ENCODE data around the gene ANKMY1. TPM values are rescaled to one million over a fixed set of nuclear protein-coding genes. Genes with fewer than 3 reads are reported as not detected.
"Not testable (repeated sequence)": the region's sequence is repeated elsewhere in the genome, so short reads cannot be mapped to it uniquely, and the experiment has no call there.

The ANKMY1 gene
- total RNA-seq, 1 experiment from 2014 or later: 28.3 TPM

DNA sequence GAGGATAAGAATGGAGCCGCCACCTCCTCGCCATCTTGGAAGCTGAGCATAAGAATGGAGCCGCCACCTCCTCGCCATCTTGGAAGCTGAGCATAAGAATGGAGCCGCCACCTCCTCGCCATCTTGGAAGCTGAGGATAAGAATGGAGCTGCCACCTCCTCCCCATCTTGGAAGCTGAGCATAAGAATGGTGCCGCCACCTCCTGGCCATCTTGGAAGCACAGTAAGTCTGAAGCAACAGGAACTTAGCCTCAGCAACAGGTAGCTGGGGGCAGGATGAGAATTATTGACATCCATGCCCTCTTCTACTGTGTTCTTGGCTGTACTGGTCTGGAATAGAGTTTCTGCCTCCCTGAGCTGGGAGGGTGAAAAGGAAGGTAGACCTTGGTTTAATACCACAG, 60.7 kb downstream of the ANKMY1 start:
- H3K36me3 ChIP-seq (ENCODE audit: control insufficient read depth in 1 of 2, insufficient read depth in 2 of 2, low read length in 2 of 2); H2AFZ ChIP-seq (ENCODE audit: low read depth, low read length, poor library complexity, severe bottlenecking); H3K27ac ChIP-seq (ENCODE audit: low read depth, low read length); POLR2A ChIA-PET; H3K79me2 ChIP-seq (ENCODE audit: insufficient read depth, low read length); H3K4me3 ChIP-seq (replicated peaks in 1 of 2; ENCODE audit: low read depth in 1 of 2, low read length in 2 of 2); H3K9me3 ChIP-seq (ENCODE audit: control insufficient read depth in 1 of 2, insufficient read depth in 1 of 2, low read depth in 1 of 2, low read length in 2 of 2); H3K4me2 ChIP-seq (ENCODE audit: low read length); H4K20me1 ChIP-seq (ENCODE audit: insufficient read depth); BruUV-seq (replicated peaks); H3K27me3 ChIP-seq (ENCODE audit: insufficient read depth, low read length); H3K9ac ChIP-seq (ENCODE audit: low read length); H3K4me1 ChIP-seq (ENCODE audit: control insufficient read depth in 1 of 2, insufficient read depth in 2 of 2, low read length in 2 of 2); RAD21 ChIA-PET (ENCODE audit: low non-redundant PET in 1 of 2, low total read pairs in 2 of 2, uncharacterized antibody in 2 of 2, unreplicated experiment in 2 of 2); H3K9me2 ChIP-seq (ENCODE audit: insufficient read depth): not testable (repeated sequence)
- peak; percentile 28 for DNase-seq (ENCODE audit: low read depth, low spot score)
- TF ChIP-seq CBX3 (IDR thresholded peaks at IDR 0.05; ENCODE audit: low read depth) (0 out of 2 replicates have a peak, but pooled peaks have one; percentile 32), RAD21 (IDR thresholded peaks at IDR 0.05; ENCODE audit: low read depth) (peak; percentile 64), YY1 (IDR thresholded peaks at IDR 0.05; ENCODE audit: extremely low read depth, insufficient replicate concordance, low read depth, low read length) (peak; percentile 55)
- TF ChIP-seq, protein P1, sequence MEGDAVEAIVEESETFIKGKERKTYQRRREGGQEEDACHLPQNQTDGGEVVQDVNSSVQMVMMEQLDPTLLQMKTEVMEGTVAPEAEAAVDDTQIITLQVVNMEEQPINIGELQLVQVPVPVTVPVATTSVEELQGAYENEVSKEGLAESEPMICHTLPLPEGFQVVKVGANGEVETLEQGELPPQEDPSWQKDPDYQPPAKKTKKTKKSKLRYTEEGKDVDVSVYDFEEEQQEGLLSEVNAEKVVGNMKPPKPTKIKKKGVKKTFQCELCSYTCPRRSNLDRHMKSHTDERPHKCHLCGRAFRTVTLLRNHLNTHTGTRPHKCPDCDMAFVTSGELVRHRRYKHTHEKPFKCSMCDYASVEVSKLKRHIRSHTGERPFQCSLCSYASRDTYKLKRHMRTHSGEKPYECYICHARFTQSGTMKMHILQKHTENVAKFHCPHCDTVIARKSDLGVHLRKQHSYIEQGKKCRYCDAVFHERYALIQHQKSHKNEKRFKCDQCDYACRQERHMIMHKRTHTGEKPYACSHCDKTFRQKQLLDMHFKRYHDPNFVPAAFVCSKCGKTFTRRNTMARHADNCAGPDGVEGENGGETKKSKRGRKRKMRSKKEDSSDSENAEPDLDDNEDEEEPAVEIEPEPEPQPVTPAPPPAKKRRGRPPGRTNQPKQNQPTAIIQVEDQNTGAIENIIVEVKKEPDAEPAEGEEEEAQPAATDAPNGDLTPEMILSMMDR (IDR thresholded peaks at IDR 0.05 in 2 of 3, conservative IDR thresholded peaks at IDR 0.05 in 1 of 3; ENCODE audit: borderline replicate concordance in 1 of 3, insufficient read depth in 1 of 3, low read depth in 2 of 3, low read length in 2 of 3): peak; percentile 38 to 51 (median 46); a peak in 5 of 6 replicates
- ATAC-seq: peak; percentile 82
- intact Hi-C loops (cut with micrococcal nuclease): loop anchor here (5.0 kb wide), 1 partner anchor 210 kb away; no protein-coding TSS in a partner anchor
- CTCF ChIA-PET: interaction anchor here (1.1 to 1.5 kb wide), 4 partner anchors 17 to 346 kb away, joined by 3 to 10 read pairs (median 5); no protein-coding TSS in a partner anchor

DNA sequence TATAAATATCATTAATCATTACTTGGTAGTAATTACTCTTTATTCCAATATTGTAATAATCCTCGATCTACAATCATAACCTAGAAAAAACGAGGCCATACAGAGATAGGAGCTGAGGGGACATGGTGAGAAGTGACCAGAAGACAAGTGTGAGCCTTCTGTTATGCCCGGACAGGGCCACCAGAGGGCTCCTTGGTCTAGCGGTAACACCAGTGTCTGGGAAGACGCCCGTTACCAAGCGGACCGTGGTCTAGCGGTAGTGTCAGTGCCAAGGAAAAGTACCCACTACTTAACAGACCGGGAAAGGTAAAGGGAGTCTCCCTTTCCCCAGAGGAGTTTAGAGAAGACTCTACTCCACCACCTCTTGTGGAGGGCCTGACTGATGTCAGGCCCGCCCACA, 62.8 kb downstream of the ANKMY1 start:
- intact Hi-C loops (cut with micrococcal nuclease): loop anchor here (5.0 kb wide), 1 partner anchor 212 kb away; no protein-coding TSS in a partner anchor
- H3K36me3 ChIP-seq (ENCODE audit: control insufficient read depth in 1 of 2, insufficient read depth in 2 of 2, low read length in 2 of 2); RAD21 ChIA-PET (ENCODE audit: low non-redundant PET in 1 of 2, low total read pairs in 2 of 2, uncharacterized antibody in 2 of 2, unreplicated experiment in 2 of 2); DNase-seq (ENCODE audit: low read depth, low spot score); H3K27me3 ChIP-seq (ENCODE audit: insufficient read depth, low read length); H3K27ac ChIP-seq (ENCODE audit: low read depth, low read length); H3K9me2 ChIP-seq (ENCODE audit: insufficient read depth); H3K9ac ChIP-seq (ENCODE audit: low read length); BruUV-seq (replicated peaks); H3K4me1 ChIP-seq (ENCODE audit: control insufficient read depth in 1 of 2, insufficient read depth in 2 of 2, low read length in 2 of 2); H3K4me2 ChIP-seq (ENCODE audit: low read length); H4K20me1 ChIP-seq (ENCODE audit: insufficient read depth); H3K9me3 ChIP-seq (ENCODE audit: control insufficient read depth in 1 of 2, insufficient read depth in 1 of 2, low read depth in 1 of 2, low read length in 2 of 2); H2AFZ ChIP-seq (ENCODE audit: low read depth, low read length, poor library complexity, severe bottlenecking); H3K79me2 ChIP-seq (ENCODE audit: insufficient read depth, low read length); H3K4me3 ChIP-seq (replicated peaks in 1 of 2; ENCODE audit: low read depth in 1 of 2, low read length in 2 of 2): not testable (repeated sequence)
- CTCF ChIA-PET: interaction anchor here (1.2 kb wide), 1 partner anchor 345 kb away, joined by 4 read pairs; no protein-coding TSS in a partner anchor
- TF ChIP-seq RAD21 (IDR thresholded peaks at IDR 0.05; ENCODE audit: low read depth): peak; percentile 45; the same call in 1 of the 2 replicates
- TF ChIP-seq, protein P1 (IDR thresholded peaks at IDR 0.05 in 2 of 3, conservative IDR thresholded peaks at IDR 0.05 in 1 of 3; ENCODE audit: borderline replicate concordance in 1 of 3, insufficient read depth in 1 of 3, low read depth in 2 of 3, low read length in 2 of 3): peak; percentile 21 to 59 (median 47); a peak in 5 of 6 replicates
- ATAC-seq: peak; percentile 50
- POLR2A ChIA-PET: interaction anchor here (1.4 kb wide), 1 partner anchor 66 kb away, joined by 5 read pairs; no protein-coding TSS in a partner anchor

Measured in HCT116 (cell line).